GM12878 (cell line): ENCODE measurements around the gene JAG1. TPM values are rescaled to one million over a fixed set of nuclear protein-coding genes. Genes with fewer than 3 reads are reported as not detected.

Experiments
- ATAC-seq: fragments of 200-7000 bp; cut with Tn5 transposase; 3 replicates; pipeline ENCODE4 v1.9.1; 2020; ENCODE audit warnings: mild to moderate bottlenecking, moderate library complexity
- BruUV-seq: library from RNA; stranded (reverse); fragments of 400-500 nt; replicated peaks from 2 replicates; lab custom pipeline; 2021; lab: Mats Ljungman, UMichigan
- CTCF ChIA-PET: fragments of 300-600 bp; sonication (Branson Sonifier 250); formaldehyde crosslinking; extraction: SDS; loops from one replicate; lab custom pipeline; 2021; ENCODE audit warnings: inconsistent platforms; lab: Yijun Ruan, JAX
- POLR2A ChIA-PET: fragments of 350-600 bp; formaldehyde crosslinking; extraction: SDS; loops from one replicate; lab custom pipeline; 2021; ENCODE audit warnings: inconsistent platforms; lab: Charles Lee
- RAD21 ChIA-PET: fragments of 300-600 bp; sonication (Branson Sonifier 250); formaldehyde crosslinking; loops from one replicate; lab custom pipeline; 2023; ENCODE audit warnings: antibody characterized with exemption; ENCODE audit not compliant: unreplicated experiment; lab: Charles Lee
- SMC1A ChIA-PET: fragments of 300-600 bp; sonication (Branson Sonifier 250); formaldehyde crosslinking; loops from one replicate; lab custom pipeline; 2023; ENCODE audit not compliant: unreplicated experiment, uncharacterized antibody; lab: Charles Lee
- DNase-seq: peaks from one replicate; pipeline ENCODE4 v3.0.0-alpha.2; 2011; ENCODE audit warnings: low read depth, low spot score
- FAIRE-seq: peaks from 3 replicates; lab custom pipeline; 2011; peaks lifted over from hg19 to GRCh38; lab: Jason Lieb, UNC
- H2AFZ ChIP-seq: 2 replicates; pipeline ENCODE4 v1.6.0; 2011; ENCODE audit warnings: low read depth, low read length, control low read depth; ENCODE audit not compliant: control insufficient read depth
- H3K27ac ChIP-seq: 2 replicates; pipeline ENCODE4 v1.5.1; 2011; ENCODE audit warnings: control low read depth; ENCODE audit not compliant: control insufficient read depth, insufficient read depth
- H3K27me3 ChIP-seq, 2 experiments: replicated peaks in 1 of 2; 2 replicates each; pipeline versions ENCODE4 v1.6.0 to v1.6.1; 2011; ENCODE audit warnings: low read length in 1 of 2; ENCODE audit not compliant: control insufficient read depth in 2 of 2, insufficient read depth in 2 of 2
- H3K36me3 ChIP-seq, 2 experiments: 2 replicates each; pipeline ENCODE4 v1.5.1; 2011; ENCODE audit warnings: low read length in 1 of 2; ENCODE audit not compliant: control insufficient read depth in 2 of 2, insufficient read depth in 2 of 2
- H3K4me1 ChIP-seq: 2 replicates; pipeline ENCODE4 v1.6.1; 2011; ENCODE audit warnings: mild to moderate bottlenecking, low read length, moderate library complexity, mixed read lengths; ENCODE audit not compliant: control insufficient read depth, insufficient read depth
- H3K4me2 ChIP-seq: 2 replicates; pipeline ENCODE4 v1.6.0; 2011; ENCODE audit warnings: control low read depth; ENCODE audit not compliant: control insufficient read depth, insufficient read depth
- H3K4me3 ChIP-seq: fragments of 200-600 bp; sonication (generic); 2 replicates; pipeline ENCODE4 v1.5.1; 2016
- H3K79me2 ChIP-seq: 2 replicates; pipeline ENCODE4 v1.6.0; 2011; ENCODE audit warnings: low read length; ENCODE audit not compliant: control insufficient read depth, insufficient read depth
- H3K9ac ChIP-seq: 2 replicates; pipeline ENCODE4 v1.8.0; 2011; ENCODE audit warnings: low read length, control low read depth, mixed read lengths; ENCODE audit not compliant: control insufficient read depth, insufficient read depth
- H3K9me3 ChIP-seq: replicated peaks from 3 replicates; pipeline ENCODE4 v1.5.1; 2011; ENCODE audit warnings: mild to moderate bottlenecking, low read length; ENCODE audit not compliant: control insufficient read depth, insufficient read depth
- H4K20me1 ChIP-seq: 2 replicates; pipeline ENCODE4 v1.6.0; 2011; ENCODE audit not compliant: control insufficient read depth, insufficient read depth
- CEBPZ ChIP-seq: fragments of 150-350 bp; IDR thresholded peaks from 2 replicates; pipeline ENCODE4 v1.6.1; 2016; ENCODE audit warnings: low read depth, low read length
- DPF2 ChIP-seq: fragments of 450-650 bp; IDR thresholded peaks from 2 replicates; pipeline ENCODE4 v1.6.1; 2017; ENCODE audit warnings: mild to moderate bottlenecking
- NBN ChIP-seq: fragments of 450-650 bp; IDR thresholded peaks from 2 replicates; pipeline ENCODE4 v1.6.1; 2016
- TAF1 ChIP-seq: IDR thresholded peaks from 2 replicates; pipeline ENCODE4 v1.6.1; 2011; ENCODE audit warnings: mild to moderate bottlenecking, low read depth, low read length, borderline replicate concordance
- WGBS: methylation state at CpG from one replicate; pipeline ENCODE4 v1.1.6; 2016; ENCODE audit warnings: low lambda C conversion rate; ENCODE audit not compliant: insufficient replicate concordance, insufficient coverage; ENCODE audit errors: missing lambda C conversion rate; 5-methylcytosine and 5-hydroxymethylcytosine counted together
- in situ Hi-C: fragments of 300-500 bp; cut with MboI; formaldehyde crosslinking; loops from 9 replicates; pipeline ENCODE4 v1.14.3; 2018; ENCODE audit warnings: mixed read lengths
- intact Hi-C: fragments of 100-400 bp; cut with micrococcal nuclease; formaldehyde crosslinking; loops from one replicate; pipeline ENCODE4 v1.14.2; 2022; ENCODE audit not compliant: unreplicated experiment
- polyA plus RNA-seq, 11 experiments: library from polyadenylated mRNA; depleted of rRNA in 4 of 11; unstranded in 6 of 11; stranded (reverse) in 5 of 11; fragments of >200 nt; fragmentation: Nextera tagmentation in 4 of 11; fragmentation: Illumina TruSeq in 1 of 11; extraction: Ambion mirVana in 4 of 11; extraction: Trizol in 1 of 11; gene quantifications; 1 replicate in 1 of 11; 2 replicates in 10 of 11; pipeline versions ENCODE4 v1.2.1 to v1.2.3, GENCODE V29; 2011 to 2016; ENCODE audit warnings: inconsistent platforms in 2 of 11, missing spikeins in 2 of 11, low read depth in 1 of 11
- total RNA-seq, 4 experiments: library from RNA; depleted of rRNA in 3 of 4; stranded (reverse); fragments of >200 nt in 3 of 4; fragmentation: Illumina TruSeq in 1 of 4; extraction: Trizol in 1 of 4; gene quantifications; 2 replicates each; pipeline versions ENCODE4 v1.2.1 to v1.2.3, GENCODE V29; 2013 to 2021

The JAG1 gene
- total and polyA plus RNA-seq, 10 of the 15 experiments (the other 5 are each of a cell fraction or from before 2014, with no cell fraction given), result 0.66 to 6.9 (median 1.8) TPM

GRCh38 chr20:10605547-10606195, 68.1 kb downstream of the JAG1 start:
- in situ Hi-C loops, result no loop called here
- CTCF ChIA-PET, result interaction anchor here (0.7 to 1.6 kb wide), 5 partner anchors 9 to 91 kb away, joined by 3 to 5 read pairs (median 3); no protein-coding TSS in a partner anchor

More at GRCh38 chr20:10605547-10606195, 68.1 kb downstream of the JAG1 start:
- DNase-seq, result no peak
- FAIRE-seq, result no peak
- no TSS peak for BruUV-seq
- intact Hi-C loops, result no loop called here
- Histone ChIP-seq H3K79me2 (no peaks in the 10 kb centered on the region), H4K20me1 (no peaks in the 10 kb centered on the region), H3K27me3 (no peaks in the 10 kb centered on the region), H3K4me3 (no peak overlapping the region)
- ChIA-PET POLR2A (no interaction called here), RAD21 (interaction anchor here (0.5 kb wide), 1 partner anchor 129 kb away, joined by 3 read pairs; no protein-coding TSS in a partner anchor)
- no peak for TF ChIP-seq CEBPZ
- TF ChIP-seq DPF2, result no peak
- no peak for TF ChIP-seq NBN
- no peak for TF ChIP-seq TAF1
- TF ChIP-seq, all 136 proteins: peak for 0
- Histone ChIP-seq H3K27ac (no peak overlapping the region), H3K36me3 (peaks cover 2 to 4% of the 10 kb centered on the region in 2 experiments; a peak in 2 of 4 replicates), H3K9ac (no peak overlapping the region), H2AFZ (no peak overlapping the region), H3K9me3 (no peaks in the 10 kb centered on the region), H3K4me1 (no peaks in the 10 kb centered on the region), H3K4me2 (no peak overlapping the region)
- ATAC-seq, result no peak
- SMC1A ChIA-PET, result interaction anchor here (0.6 to 1.5 kb wide), 4 partner anchors 9 to 66 kb away, joined by 3 to 5 read pairs (median 5); no protein-coding TSS in a partner anchor
- WGBS, result 94% methylated on average over 3 of the region's 3 CpGs
